T-cell (primary cell): ENCODE data around the gene CEACAM6. TPM values are rescaled to one million over a fixed set of nuclear protein-coding genes. Genes with fewer than 3 reads are reported as not detected.

Source experiments
- ATAC-seq, 4 experiments: fragments of 200-7000 bp in 3 of 4; fragments of 150-1000 bp in 1 of 4; cut with Tn5 transposase; replicated peaks in 1 of 4; 1 replicate in 3 of 4; 2 replicates in 1 of 4; pipeline ENCODE4 v1.10.0; 2021; ENCODE audit warnings: moderate library complexity in 3 of 4, mild to moderate bottlenecking in 2 of 4, moderate number of reproducible peaks in 1 of 4
- CTCF ChIA-PET, 2 donors: fragments of 300-600 bp; sonication (Branson Sonifier 250); formaldehyde crosslinking; loops; one replicate each; lab custom pipeline; 2022; ENCODE audit warnings: antibody characterized with exemption in 2 of 2; lab: Charles Lee
- POLR2A ChIA-PET, 2 donors: fragments of 300-600 bp; sonication (Branson Sonifier 250); formaldehyde crosslinking; loops; one replicate each; lab custom pipeline; 2022; ENCODE audit warnings: antibody characterized with exemption in 2 of 2; lab: Charles Lee
- DNase-seq, 35 experiments: peaks; one replicate each; pipeline versions ENCODE4 v3.0.0 to v3.0.0-alpha.2; 2013 to 2023
- H3K27ac ChIP-seq: one replicate; pipeline ENCODE4 v1.5.1; 2013; ENCODE audit warnings: low read length
- H3K27me3 ChIP-seq, 2 experiments: replicated peaks in 1 of 2; 1 replicate in 1 of 2; 2 replicates in 1 of 2; pipeline versions ENCODE4 v1.6.1 to v1.7.0; 2013; ENCODE audit warnings: low read length in 1 of 2, mixed read lengths in 1 of 2; ENCODE audit not compliant: control insufficient read depth in 2 of 2, insufficient read depth in 2 of 2; ENCODE audit errors: extremely low read depth in 1 of 2
- H3K36me3 ChIP-seq, 2 donors: 1 replicate in 1 of 2; 2 replicates in 1 of 2; pipeline versions ENCODE4 v1.6.1 to v1.7.0; 2013; ENCODE audit warnings: low read length in 1 of 2; ENCODE audit not compliant: control insufficient read depth in 2 of 2, insufficient read depth in 1 of 2; ENCODE audit errors: extremely low read depth in 1 of 2
- H3K4me1 ChIP-seq, 2 experiments: 1 replicate in 1 of 2; 2 replicates in 1 of 2; pipeline versions ENCODE4 v1.6.1 to v1.7.0; 2013; ENCODE audit warnings: low read length in 2 of 2, mixed read lengths in 1 of 2; ENCODE audit not compliant: insufficient read depth in 2 of 2, control insufficient read depth in 1 of 2; ENCODE audit errors: extremely low read depth in 1 of 2
- H3K4me3 ChIP-seq, 2 donors: 1 replicate in 1 of 2; 2 replicates in 1 of 2; pipeline versions ENCODE4 v1.5.1 to v1.7.0; 2013; ENCODE audit warnings: mild to moderate bottlenecking in 2 of 2, low read length in 1 of 2, moderate library complexity in 1 of 2; ENCODE audit not compliant: control insufficient read depth in 1 of 2; ENCODE audit errors: extremely low read depth in 1 of 2
- H3K9me3 ChIP-seq: 2 replicates; pipeline ENCODE4 v1.7.0; 2013
- H3K27ac Mint-ChIP-seq, 2 donors: one replicate each; pipeline ENCODE4 v1.8.0; 2020 to 2021; ENCODE audit warnings: mild to moderate bottlenecking in 2 of 2, mixed read lengths in 2 of 2
- H3K27me3 Mint-ChIP-seq, 2 donors: one replicate each; pipeline ENCODE4 v1.8.0; 2021 to 2022; ENCODE audit warnings: mixed read lengths in 2 of 2
- H3K36me3 Mint-ChIP-seq: one replicate; pipeline ENCODE4 v1.8.0; 2021; ENCODE audit warnings: mixed read lengths
- H3K4me1 Mint-ChIP-seq, 3 donors: one replicate each; pipeline ENCODE4 v1.8.0; 2020 to 2022; ENCODE audit warnings: mixed read lengths in 3 of 3, mild to moderate bottlenecking in 1 of 3
- H3K4me3 Mint-ChIP-seq, 3 donors: one replicate each; pipeline ENCODE4 v1.8.0; 2020 to 2022; ENCODE audit warnings: mild to moderate bottlenecking in 3 of 3, mixed read lengths in 3 of 3, moderate library complexity in 3 of 3
- H3K9me3 Mint-ChIP-seq, 3 donors: one replicate each; pipeline ENCODE4 v1.8.0; 2020 to 2022; ENCODE audit warnings: mixed read lengths in 3 of 3
- WGBS: methylation state at CpG from one replicate; pipeline ENCODE4 v1.1.5; 2013; ENCODE audit warnings: missing lambda C conversion rate; ENCODE audit not compliant: insufficient coverage; 5-methylcytosine and 5-hydroxymethylcytosine counted together
- total RNA-seq, 35 experiments: library from RNA in 6 of 35; stranded (reverse) in 6 of 35; fragments of 120-200 nt in 1 of 35; gene quantifications; one replicate each; pipeline versions ENCODE4 v1.2.1 to v1.2.4 and lab custom pipeline; 2013 to 2026

The CEACAM6 gene
- total RNA-seq, 5 donors from 2014 or later (not counting 1 experiment from before 2014, with no cell fraction given), result 0.53 to 0.76 (median 0.67) TPM; not detected in 2

DNA sequence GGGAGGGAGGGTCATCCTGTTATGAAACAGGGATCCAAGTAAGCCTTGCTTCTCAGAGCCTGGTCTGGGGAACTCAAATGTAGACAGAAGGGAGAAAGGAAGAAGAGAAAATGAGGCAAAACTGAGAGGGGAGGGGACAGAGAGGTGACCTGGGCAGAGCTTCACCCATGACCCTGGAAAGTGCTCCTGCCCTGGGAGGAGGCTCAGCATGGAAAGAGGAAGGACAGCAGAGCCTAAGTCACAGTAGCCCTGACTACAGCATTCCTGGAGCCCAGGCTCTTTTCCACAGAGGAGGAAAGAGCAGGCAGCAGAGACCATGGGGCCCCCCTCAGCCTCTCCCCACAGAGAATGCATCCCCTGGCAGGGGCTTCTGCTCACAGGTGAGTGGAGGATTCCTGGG, 41.0 kb downstream of the CEACAM6 start, which contains the start of gene CEACAM3:
Gene CEACAM3, plus strand, starts transcription at position 226 of the 400 bp plus-strand sequence. Its CDS starts 91 bp downstream, at position 317.
- Histone ChIP-seq H3K4me1 (no peaks in the 10 kb centered on the region), H3K27ac (no peak within 1 kb of the TSS), H3K9me3 (no peaks in the 10 kb centered on the region), H3K36me3 (no peaks in the 10 kb centered on the region), H3K4me3 (no peak within 1 kb of the TSS), H3K27me3 (peaks cover 0 to 36% of the 10 kb centered on the region in 2 experiments)
- Mint-ChIP-seq H3K4me1 (peaks cover 5 to 12% (median 6%) of the 10 kb centered on the region in 3 donors), H3K36me3 (no peaks in the 10 kb centered on the region), H3K27me3 (peaks cover 38 to 40% of the 10 kb centered on the region in 2 donors), H3K27ac (no peak within 1 kb of the TSS), H3K9me3 (no peaks in the 10 kb centered on the region), H3K4me3 (no peak within 1 kb of the TSS)
- ChIA-PET CTCF (interaction anchor here in 1 of 2 donors (1.8 kb wide), 1 partner anchor 25 kb away, joined by 4 read pairs; no protein-coding TSS in a partner anchor), POLR2A (no interaction called here)
- no peak for DNase-seq
- no peak for ATAC-seq

- Mint-ChIP-seq H3K27ac (no peak overlapping the region), H3K4me3 (no peak overlapping the region), H3K4me1 (peaks cover 6 to 12% (median 7%) of the 10 kb centered on the region in 3 donors), H3K9me3 (no peaks in the 10 kb centered on the region), H3K36me3 (no peaks in the 10 kb centered on the region), H3K27me3 (peaks cover 34 to 36% of the 10 kb centered on the region in 2 donors)
- ChIA-PET POLR2A (no interaction called here), CTCF (no interaction called here)
- no peaks in the 10 kb centered on the region for H3K9me3 ChIP-seq
- H3K27ac ChIP-seq, result no peak overlapping the region
- no peaks in the 10 kb centered on the region for H3K4me1 ChIP-seq
- no peak overlapping the region for H3K4me3 ChIP-seq
- WGBS, result no CpG with 5 or more reads among the region's 1 CpG
- H3K36me3 ChIP-seq, result no peaks in the 10 kb centered on the region
- ATAC-seq (no peak), DNase-seq (no peak)
- H3K27me3 ChIP-seq, result peaks cover 0 to 32% of the 10 kb centered on the region in 2 experiments
These were observed 41.6 kb downstream of the CEACAM6 start for GRCh38 chr19:41796901-41797300.

- Histone ChIP-seq H3K4me3 (no peak overlapping the region), H3K27ac (no peak overlapping the region), H3K27me3 (peaks cover 0 to 16% of the 10 kb centered on the region in 2 experiments), H3K9me3 (no peaks in the 10 kb centered on the region), H3K4me1 (no peaks in the 10 kb centered on the region), H3K36me3 (no peaks in the 10 kb centered on the region)
- ATAC-seq, result no peak
- no peaks in the 10 kb centered on the region for H3K36me3 Mint-ChIP-seq
- H3K4me3 Mint-ChIP-seq, result no peak overlapping the region
- WGBS, result 93% methylated on average over 2 of the region's 9 CpGs
- H3K27me3 Mint-ChIP-seq, result peaks cover 15 to 21% of the 10 kb centered on the region in 2 donors
- no peaks in the 10 kb centered on the region for H3K9me3 Mint-ChIP-seq
- ChIA-PET CTCF (no interaction called here), POLR2A (no interaction called here)
- no peak overlapping the region for H3K27ac Mint-ChIP-seq
- peaks cover 6 to 22% (median 11%) of the 10 kb centered on the region in 3 donors for H3K4me1 Mint-ChIP-seq
- DNase-seq, result no peak
These were observed 44.2 kb downstream of the CEACAM6 start for GRCh38 chr19:41799444-41800000.

DNA sequence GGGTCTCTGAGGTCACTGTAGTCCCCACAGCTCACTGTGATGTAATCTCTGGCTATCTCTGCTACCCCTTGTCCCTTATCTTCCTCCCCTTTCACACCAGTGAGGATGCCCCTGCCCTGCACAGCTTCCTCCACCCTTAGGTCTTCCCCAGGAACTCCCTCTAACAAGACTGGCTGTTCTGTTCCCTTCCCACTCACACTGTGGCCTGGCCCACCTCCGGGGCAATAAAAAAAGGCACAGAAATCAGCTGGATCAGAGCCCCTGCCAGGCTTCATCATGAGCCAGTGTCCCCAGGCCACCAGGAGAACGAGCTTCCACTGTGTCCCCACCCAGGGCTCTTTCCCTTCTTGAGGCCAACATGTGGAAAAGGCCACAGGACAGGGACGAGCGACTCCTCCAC, 45.7 kb downstream of the CEACAM6 start:
- Histone ChIP-seq H3K9me3 (no peaks in the 10 kb centered on the region), H3K27ac (no peak overlapping the region), H3K27me3 (peaks cover 0 to 12% of the 10 kb centered on the region in 2 experiments), H3K4me3 (no peak overlapping the region), H3K36me3 (no peaks in the 10 kb centered on the region), H3K4me1 (no peaks in the 10 kb centered on the region)
- Mint-ChIP-seq H3K4me1 (peaks cover 0 to 32% (median 9%) of the 10 kb centered on the region in 3 donors), H3K36me3 (no peaks in the 10 kb centered on the region), H3K27me3 (peaks cover 16 to 22% of the 10 kb centered on the region in 2 donors), H3K27ac (no peak overlapping the region), H3K9me3 (no peaks in the 10 kb centered on the region), H3K4me3 (no peak overlapping the region)
- DNase-seq, result no peak
- 50% methylated on average over 2 of the region's 4 CpGs for WGBS
- CTCF ChIA-PET, result no interaction called here
- POLR2A ChIA-PET, result no interaction called here
- ATAC-seq, result no peak

DNA sequence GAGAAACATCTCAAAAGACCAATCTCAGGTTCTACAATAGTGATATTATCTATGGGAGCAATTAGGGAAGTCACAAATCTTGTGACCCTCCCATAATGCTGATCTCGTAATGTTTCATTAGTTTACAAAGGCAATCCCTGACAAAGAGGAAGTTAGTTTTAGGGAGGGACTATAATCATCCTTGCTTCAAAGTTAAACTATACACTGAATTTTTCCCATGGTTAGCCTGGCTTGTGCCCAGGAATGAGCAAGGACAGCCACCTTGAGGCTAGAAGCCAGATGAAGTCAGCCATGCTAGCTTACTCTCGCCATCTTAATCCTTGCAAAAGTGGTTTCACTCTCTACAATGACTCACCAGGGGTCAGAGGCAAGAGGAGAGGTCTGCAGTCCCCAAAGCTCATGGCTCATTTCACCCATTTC, 46.5 kb downstream of the CEACAM6 start:
- Mint-ChIP-seq H3K27ac (peak overlapping the region in 1 of 2 donors; percentile 76), H3K4me3 (no peak overlapping the region), H3K27me3 (peaks cover 15 to 18% of the 10 kb centered on the region in 2 donors), H3K9me3 (no peaks in the 10 kb centered on the region), H3K4me1 (peaks cover 0 to 32% (median 9%) of the 10 kb centered on the region in 3 donors), H3K36me3 (no peaks in the 10 kb centered on the region)
- H3K27me3 ChIP-seq, result peaks cover 0 to 10% of the 10 kb centered on the region in 2 experiments
- CTCF ChIA-PET, result no interaction called here
- H3K4me3 ChIP-seq, result no peak overlapping the region
- H3K9me3 ChIP-seq, result no peaks in the 10 kb centered on the region
- WGBS, result no CpG with 5 or more reads among the region's 2 CpGs
- H3K27ac ChIP-seq, result no peak overlapping the region
- no peak for DNase-seq
- no peak for ATAC-seq
- no peaks in the 10 kb centered on the region for H3K4me1 ChIP-seq
- POLR2A ChIA-PET, result no interaction called here
- H3K36me3 ChIP-seq, result no peaks in the 10 kb centered on the region

DNA sequence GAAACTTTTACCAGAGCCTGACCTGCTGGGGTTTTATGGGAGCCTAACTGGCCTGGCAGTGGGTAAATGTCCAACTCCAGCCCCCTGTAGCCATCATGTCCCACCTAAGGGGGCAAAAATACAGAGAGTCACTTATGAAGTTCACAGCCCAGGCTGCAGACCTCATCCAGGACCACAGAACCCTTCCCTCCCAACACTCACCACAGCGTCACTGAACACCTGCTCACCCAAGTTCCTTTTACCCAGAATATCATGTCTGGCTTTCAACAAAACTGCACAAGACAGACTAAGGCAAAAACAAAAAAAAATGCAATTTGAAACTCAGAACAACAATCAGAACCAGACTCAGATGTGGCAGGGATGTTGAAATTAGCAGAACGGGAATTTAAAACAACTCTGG, 47.4 kb downstream of the CEACAM6 start:
- DNase-seq (no peak), ATAC-seq (no peak)
- WGBS, result no CpG with 5 or more reads among the region's 2 CpGs
- H3K36me3 ChIP-seq, result no peaks in the 10 kb centered on the region
- H3K27ac ChIP-seq, result no peak overlapping the region
- ChIA-PET POLR2A (no interaction called here), CTCF (no interaction called here)
- Mint-ChIP-seq H3K9me3 (no peaks in the 10 kb centered on the region), H3K27ac (peak overlapping the region in 1 of 2 donors; percentile 76), H3K27me3 (peaks cover 9 to 18% of the 10 kb centered on the region in 2 donors), H3K4me1 (peaks cover 0 to 32% (median 9%) of the 10 kb centered on the region in 3 donors), H3K4me3 (no peak overlapping the region), H3K36me3 (no peaks in the 10 kb centered on the region)
- no peaks in the 10 kb centered on the region for H3K9me3 ChIP-seq
- H3K4me3 ChIP-seq, result no peak overlapping the region
- no peaks in the 10 kb centered on the region for H3K4me1 ChIP-seq
- peaks cover 0 to 13% of the 10 kb centered on the region in 2 experiments for H3K27me3 ChIP-seq
